C4-2B (cell line): ENCODE data around the gene STEAP4.

Source experiments
- H3K27ac ChIP-seq: fragments of 450-650 bp; 2 replicates; pipeline ENCODE4 v1.5.1; 2017
- CTCF ChIP-seq: fragments of 450-650 bp; conservative IDR thresholded peaks from 2 replicates; pipeline ENCODE4 v1.5.1; 2017; ENCODE audit warnings: mild to moderate bottlenecking
- ZFX ChIP-seq: fragments of 450-650 bp; IDR thresholded peaks from 2 replicates; pipeline ENCODE4 v1.6.1; 2017

The STEAP4 gene

DNA sequence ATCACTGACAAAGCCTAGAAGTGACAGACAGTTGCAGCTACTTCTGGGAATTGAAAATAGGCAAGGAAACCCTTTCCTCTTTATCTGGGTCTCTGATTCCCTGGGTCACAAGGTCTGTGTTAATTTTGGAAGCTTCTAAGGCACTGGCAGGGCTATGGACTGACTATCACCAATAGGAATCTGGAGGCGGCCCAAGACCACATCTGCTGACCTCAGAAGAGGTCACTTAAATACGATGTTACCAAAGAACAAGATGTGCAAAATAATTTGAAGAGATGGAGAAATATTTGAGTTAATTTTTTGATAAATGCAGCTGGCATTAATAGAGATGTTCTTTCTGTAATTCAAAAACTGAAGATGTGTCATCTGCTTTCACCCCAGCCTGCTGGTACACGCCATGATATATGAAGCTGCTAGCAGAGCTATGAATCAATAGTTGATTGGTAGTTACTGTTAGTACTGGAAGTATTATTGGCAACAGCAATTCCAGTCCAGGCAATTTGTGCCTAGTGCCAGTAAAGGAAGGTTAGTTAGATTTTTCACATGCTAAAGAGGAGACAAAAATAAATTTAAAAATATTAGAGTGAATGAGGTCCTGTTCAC is 5.5 kb upstream of the STEAP4 start:
- no peak for TF ChIP-seq CTCF
- TF ChIP-seq ZFX = no peak
- H3K27ac ChIP-seq = no peak overlapping the region

- TF ChIP-seq CTCF = no peak
- TF ChIP-seq ZFX = no peak
- H3K27ac ChIP-seq = no peak overlapping the region
Observed at GRCh38 chr7:88311675-88312036, 5.0 kb upstream of the STEAP4 start.

- TF ChIP-seq CTCF (no peak), ZFX (no peak)
Observed at GRCh38 chr7:88310956-88311674, 4.4 kb upstream of the STEAP4 start.

GRCh38 chr7:88309819-88310218 is 3.1 kb upstream of the STEAP4 start:
- H3K27ac ChIP-seq = no peak overlapping the region
- TF ChIP-seq CTCF (no peak), ZFX (no peak)

More at GRCh38 chr7:88310956-88311674, 4.4 kb upstream of the STEAP4 start:
- no peak overlapping the region for H3K27ac ChIP-seq

DNA sequence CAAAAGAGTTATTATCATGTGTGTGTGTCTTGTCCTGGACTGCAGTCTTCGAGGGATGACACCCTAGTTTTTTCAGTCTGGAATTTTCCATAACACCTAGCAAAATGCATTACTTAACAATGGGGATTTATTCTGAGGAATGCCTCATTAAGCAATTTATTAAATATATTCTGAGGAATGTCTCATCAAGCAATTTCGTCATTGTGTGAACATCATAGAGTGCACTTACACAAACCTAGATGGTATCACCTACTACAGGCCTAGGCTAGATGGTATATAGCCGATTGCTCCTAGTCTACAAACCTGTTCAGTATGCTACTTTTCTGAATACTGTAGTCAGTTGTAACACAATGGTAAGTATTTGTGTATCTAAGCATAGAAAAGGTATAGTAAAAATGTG is 1.1 kb upstream of the STEAP4 start:
- no peak overlapping the region for H3K27ac ChIP-seq
- TF ChIP-seq ZFX (no peak), CTCF (no peak)

DNA sequence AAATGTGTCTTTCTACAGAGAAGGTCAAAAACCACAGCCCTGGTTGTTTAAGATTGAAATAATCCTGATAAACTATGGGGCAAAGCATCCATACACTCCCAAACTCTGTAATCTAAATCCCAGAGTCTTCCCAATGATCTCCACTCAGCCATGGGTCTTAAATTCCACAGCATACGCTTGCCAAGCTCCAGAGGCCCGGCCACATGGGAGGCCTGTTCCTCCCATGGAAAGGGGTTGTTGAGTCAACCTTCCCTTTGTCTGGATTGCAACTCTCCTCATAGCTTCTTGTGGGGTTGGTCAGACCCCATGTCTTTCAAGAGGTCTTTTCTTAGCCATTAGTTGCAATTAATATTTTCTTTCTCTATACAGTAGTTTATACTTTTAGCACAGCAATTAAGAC is 718 bp upstream of the STEAP4 start:
- TF ChIP-seq ZFX (no peak), CTCF (no peak)
- no peak overlapping the region for H3K27ac ChIP-seq

DNA sequence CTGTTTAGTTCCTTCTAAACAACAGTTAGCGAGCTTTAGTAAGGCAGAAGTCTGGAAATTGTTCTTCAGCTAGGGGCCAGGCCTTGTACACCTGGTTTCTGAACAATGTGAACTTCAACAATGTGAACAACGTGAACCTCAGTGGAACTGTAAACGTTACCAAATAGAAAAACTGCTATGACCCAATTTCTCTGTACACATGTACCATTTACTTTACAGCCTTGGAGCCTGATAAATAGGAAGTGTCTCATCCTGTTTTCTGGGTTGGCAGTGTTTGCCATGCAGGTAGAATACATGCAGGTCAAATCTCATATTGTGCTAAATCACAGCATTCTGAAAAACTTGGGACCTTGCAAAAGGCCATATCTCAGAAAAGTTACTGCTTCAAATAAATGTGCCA is 1.6 kb downstream of the STEAP4 start:
- no peak overlapping the region for H3K27ac ChIP-seq
- no peak for TF ChIP-seq ZFX
- no peak for TF ChIP-seq CTCF
